GM21381 (cell line): ENCODE results near the gene GTF3C5.

Experiments
- ATAC-seq: cut with Tn5 transposase; IDR thresholded peaks from one replicate; pipeline ENCODE4 v1.9.1; 2021; ENCODE audit warnings: mild to moderate bottlenecking, moderate library complexity; ENCODE audit not compliant: unreplicated experiment

Gene GTF3C5

GRCh38 chr9:133104718-133105460 lies 74.1 kb downstream of the GTF3C5 start:
- ATAC-seq, result no peak

GRCh38 chr9:133105461-133105770 lies 74.6 kb downstream of the GTF3C5 start:
- ATAC-seq, result no peak

GRCh38 chr9:133106511-133107244 lies 75.9 kb downstream of the GTF3C5 start:
- no peak for ATAC-seq

GRCh38 chr9:133107245-133107722 lies 76.5 kb downstream of the GTF3C5 start:
- ATAC-seq, result no peak
